ENCODE data around the gene MED16. TPM values are rescaled to one million over a fixed set of nuclear protein-coding genes. Genes with fewer than 3 reads are reported as not detected.

MED16 gene
- total and polyA plus RNA-seq, 2 of the 4 experiments (the other 2 are of a cell fraction): 8.1 to 40.2 TPM

DNA sequence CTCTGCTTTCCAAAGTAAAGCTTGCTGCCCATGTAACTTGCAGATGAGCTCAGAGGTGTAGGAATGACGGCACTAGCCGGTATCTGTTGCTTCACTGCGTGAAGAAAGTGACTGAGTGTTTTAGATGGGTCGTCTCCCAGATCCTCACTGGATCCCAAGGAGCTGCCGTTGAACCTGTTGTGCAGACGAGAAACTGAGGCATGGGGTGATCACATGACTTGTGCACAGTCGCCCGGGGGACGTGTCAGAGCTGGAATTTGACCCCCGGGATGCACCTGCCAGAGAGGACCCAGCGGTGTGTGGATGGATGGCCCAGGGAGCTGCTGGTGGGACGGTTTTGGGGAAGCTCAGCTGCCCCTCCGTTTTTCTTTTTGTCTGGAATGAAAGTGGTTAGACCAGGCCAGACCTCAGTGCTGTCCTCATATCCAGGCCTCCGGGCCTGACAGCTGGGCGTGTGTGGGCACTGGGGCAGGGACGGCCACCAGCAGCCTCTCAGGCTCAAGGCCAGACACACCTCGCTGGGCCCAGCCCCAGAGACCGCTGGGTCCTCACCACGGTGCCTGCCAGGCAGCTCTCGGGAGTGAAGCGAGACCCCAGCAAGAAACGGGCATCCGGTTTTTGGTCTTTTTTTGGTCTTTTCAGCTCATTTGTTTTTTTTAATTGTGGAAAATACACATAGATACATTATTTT is 45.4 kb upstream of the MED16 start:
- Histone ChIP-seq H3K27me3 (ENCODE audit: control insufficient read depth, insufficient read depth, low read length) (no peaks in the 10 kb centered on the region), H2BK5ac (ENCODE audit: low read depth, low read length, poor library complexity, severe bottlenecking) (no peak overlapping the region), H4K91ac (ENCODE audit: insufficient read depth, low read depth, low read length) (no peak overlapping the region), H3K27ac (ENCODE audit: insufficient read depth, low read length) (no peak overlapping the region), H3K18ac (ENCODE audit: low read depth, low read length) (no peak overlapping the region), H2BK15ac (ENCODE audit: low read depth, low read length) (no peak overlapping the region), H2AK9ac (replicated peaks; ENCODE audit: low read depth, low read length, poor library complexity) (peak overlapping the region; percentile 51), H3K56ac (ENCODE audit: extremely low read depth, insufficient read depth, low read length) (no peak overlapping the region), H3K14ac (replicated peaks; ENCODE audit: low read depth, low read length) (no peak overlapping the region), H3K4ac (ENCODE audit: low read depth, low read length) (no peak overlapping the region), H3K9me3 (ENCODE audit: control insufficient read depth, insufficient read depth, low read length) (no peaks in the 10 kb centered on the region), H2BK120ac (ENCODE audit: low read depth, low read length) (no peak overlapping the region), H2AK5ac (ENCODE audit: low read depth, low read length) (no peak overlapping the region), H3K4me1 (ENCODE audit: control insufficient read depth, insufficient read depth, low read length) (peaks cover 25% of the 10 kb centered on the region), H3K23ac (ENCODE audit: low read depth, low read length) (no peak overlapping the region), H3K9ac (ENCODE audit: low read depth, low read length) (no peak overlapping the region), H3K9me1 (ENCODE audit: insufficient read depth, low read length) (peaks cover 17% of the 10 kb centered on the region), H4K8ac (ENCODE audit: low read depth in 2 of 2, low read length in 2 of 2) (no peak overlapping the region), H3K36me3 (ENCODE audit: control insufficient read depth, insufficient read depth, low read length) (peaks cover 52% of the 10 kb centered on the region), H3K79me1 (ENCODE audit: low read depth in 1 of 2, low read length in 2 of 2) (peaks cover 28 to 74% of the 10 kb centered on the region in 2 experiments), H4K5ac (ENCODE audit: low read depth, low read length) (no peak overlapping the region), H2AFZ (replicated peaks; ENCODE audit: low read length, poor library complexity) (no peak overlapping the region), H4K20me1 (ENCODE audit: insufficient read depth, low read length) (peaks cover 69% of the 10 kb centered on the region), H2BK20ac (ENCODE audit: low read depth, low read length) (no peak overlapping the region), H3K4me2 (ENCODE audit: low read depth, low read length) (no peak overlapping the region), H3K4me3 (ENCODE audit: insufficient read depth, low read depth, low read length) (no peak overlapping the region)
- ATAC-seq (ENCODE audit: low read depth): no peak
- ChIA-PET POLR2A (ENCODE audit: unreplicated experiment) (interaction anchor here (0.6 kb wide), 1 partner anchor 50 kb away, joined by 21 read pairs; no protein-coding TSS in a partner anchor), CTCF (interaction anchor here (0.6 kb wide), 1 partner anchor 45 kb away, joined by 4 read pairs; no protein-coding TSS in a partner anchor)
- intact Hi-C loops (cut with micrococcal nuclease): no loop called here
- no TSS peak for BruUV-seq (replicated peaks)
- TF ChIP-seq NFE2L2 (IDR thresholded peaks at IDR 0.05; ENCODE audit: low read depth, low read length) (no peak), POLR2A (IDR thresholded peaks at IDR 0.05; ENCODE audit: low read depth, low read length) (no peak), CEBPB (IDR thresholded peaks at IDR 0.05; ENCODE audit: low read depth, low read length) (no peak), MAZ (IDR thresholded peaks at IDR 0.05; ENCODE audit: borderline replicate concordance, low read depth, low read length) (no peak), MAFK (IDR thresholded peaks at IDR 0.05; ENCODE audit: low read depth, low read length) (no peak), MXI1 (IDR thresholded peaks at IDR 0.05; ENCODE audit: borderline replicate concordance, low read depth, low read length) (no peak)
- TF ChIP-seq, protein P1, sequence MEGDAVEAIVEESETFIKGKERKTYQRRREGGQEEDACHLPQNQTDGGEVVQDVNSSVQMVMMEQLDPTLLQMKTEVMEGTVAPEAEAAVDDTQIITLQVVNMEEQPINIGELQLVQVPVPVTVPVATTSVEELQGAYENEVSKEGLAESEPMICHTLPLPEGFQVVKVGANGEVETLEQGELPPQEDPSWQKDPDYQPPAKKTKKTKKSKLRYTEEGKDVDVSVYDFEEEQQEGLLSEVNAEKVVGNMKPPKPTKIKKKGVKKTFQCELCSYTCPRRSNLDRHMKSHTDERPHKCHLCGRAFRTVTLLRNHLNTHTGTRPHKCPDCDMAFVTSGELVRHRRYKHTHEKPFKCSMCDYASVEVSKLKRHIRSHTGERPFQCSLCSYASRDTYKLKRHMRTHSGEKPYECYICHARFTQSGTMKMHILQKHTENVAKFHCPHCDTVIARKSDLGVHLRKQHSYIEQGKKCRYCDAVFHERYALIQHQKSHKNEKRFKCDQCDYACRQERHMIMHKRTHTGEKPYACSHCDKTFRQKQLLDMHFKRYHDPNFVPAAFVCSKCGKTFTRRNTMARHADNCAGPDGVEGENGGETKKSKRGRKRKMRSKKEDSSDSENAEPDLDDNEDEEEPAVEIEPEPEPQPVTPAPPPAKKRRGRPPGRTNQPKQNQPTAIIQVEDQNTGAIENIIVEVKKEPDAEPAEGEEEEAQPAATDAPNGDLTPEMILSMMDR (conservative IDR thresholded peaks at IDR 0.05; ENCODE audit: low read depth, low read length): no peak
- TF ChIP-seq, protein P2, sequence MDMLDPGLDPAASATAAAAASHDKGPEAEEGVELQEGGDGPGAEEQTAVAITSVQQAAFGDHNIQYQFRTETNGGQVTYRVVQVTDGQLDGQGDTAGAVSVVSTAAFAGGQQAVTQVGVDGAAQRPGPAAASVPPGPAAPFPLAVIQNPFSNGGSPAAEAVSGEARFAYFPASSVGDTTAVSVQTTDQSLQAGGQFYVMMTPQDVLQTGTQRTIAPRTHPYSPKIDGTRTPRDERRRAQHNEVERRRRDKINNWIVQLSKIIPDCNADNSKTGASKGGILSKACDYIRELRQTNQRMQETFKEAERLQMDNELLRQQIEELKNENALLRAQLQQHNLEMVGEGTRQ (IDR thresholded peaks at IDR 0.05; ENCODE audit: low read depth, low read length): no peak
- no peak for DNase-seq
- WGBS, 2 experiments (ENCODE audit: extremely low coverage in 2 of 2, insufficient read length in 1 of 2): 88% methylated on average over 6 of the region's 23 CpGs; no CpG with 5 or more reads in 1 of the 2 experiments
- dilution Hi-C loops (cut with HindIII; ENCODE audit: low sequenced_read_pairs, unreplicated experiment): no loop called here
- in situ Hi-C loops (cut with MboI; ENCODE audit: low sequenced_read_pairs): no loop called here

Measured in IMR-90 (cell line).